GDM1 (cell line): Measurements from ENCODE around the gene JOSD1.

Experiments
- DNase-seq: peaks from one replicate; lab custom pipeline; 2025; lab: John Stamatoyannopoulos, UW

JOSD1 gene

DNA sequence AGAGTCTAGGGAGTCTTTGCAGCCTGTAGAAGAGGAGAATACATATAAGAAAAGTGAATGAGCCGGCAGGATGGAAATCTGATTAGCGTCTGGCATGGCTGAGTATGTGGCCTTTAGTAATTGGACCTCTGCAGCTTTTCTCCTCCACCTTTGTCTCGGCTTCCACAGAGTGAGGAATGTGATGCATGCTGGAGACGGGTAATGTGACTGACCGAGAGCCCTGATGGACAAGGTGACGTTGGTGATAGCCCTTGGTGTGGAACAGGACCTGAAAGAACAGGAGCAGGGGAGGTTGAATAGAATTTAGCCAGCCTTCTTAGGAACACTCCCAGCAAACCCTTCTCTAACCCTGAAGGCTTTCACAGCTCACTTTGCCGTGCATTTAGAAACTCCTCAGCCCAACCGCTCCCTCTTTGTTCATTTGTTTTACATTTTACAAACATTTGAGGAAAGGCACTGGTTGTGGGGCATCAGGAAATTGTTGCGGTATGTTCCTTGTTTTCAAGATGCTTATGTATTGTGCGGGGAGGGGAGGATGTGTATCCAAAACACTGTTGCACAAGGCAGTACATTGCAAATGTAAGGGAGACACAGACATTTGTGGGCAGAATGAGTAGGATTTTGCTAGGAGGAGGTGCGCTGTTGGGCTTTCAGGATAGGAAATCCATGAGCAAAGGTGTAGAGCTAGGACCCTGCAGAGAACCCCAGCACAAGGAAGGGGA, 11.9 kb upstream of the JOSD1 start:
- no peak for DNase-seq

DNA sequence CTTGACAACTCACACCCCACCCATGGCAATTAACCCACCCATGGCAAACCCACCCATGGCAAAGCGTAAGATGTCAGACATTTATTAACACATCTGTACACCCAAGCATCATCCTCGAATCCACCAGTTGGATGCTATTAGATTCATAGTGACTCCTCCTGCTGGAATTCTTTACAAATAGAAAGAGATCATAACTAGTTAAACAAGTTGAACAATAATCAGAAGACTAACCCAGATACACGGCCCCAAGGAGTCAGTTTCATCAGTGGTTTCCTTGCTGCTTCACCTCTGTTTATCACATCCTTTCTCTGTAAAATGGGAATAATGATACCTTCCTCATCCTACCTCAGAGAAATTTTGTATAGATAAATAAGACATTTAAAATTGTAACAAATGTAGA, 10.1 kb upstream of the JOSD1 start:
- DNase-seq, result no peak

DNA sequence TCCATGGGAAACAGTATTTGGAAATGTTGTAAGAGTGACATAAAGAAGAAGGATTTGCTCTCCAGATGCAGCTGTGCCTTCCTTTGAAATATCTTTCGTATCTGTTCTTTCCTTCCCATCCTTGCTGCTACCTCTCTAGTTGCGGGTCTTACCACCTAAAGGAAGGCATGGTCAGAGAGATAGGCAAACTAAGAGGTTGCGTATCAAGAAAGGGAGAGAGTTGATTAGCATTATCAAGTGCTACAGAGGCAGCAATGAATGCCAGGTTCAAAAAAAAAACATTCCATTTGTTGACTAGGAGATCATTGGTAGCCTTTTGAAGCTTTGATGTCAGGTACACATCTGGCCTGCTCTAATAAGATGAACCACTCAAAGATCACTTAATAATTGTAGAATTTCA, 9.6 kb upstream of the JOSD1 start:
- DNase-seq, result no peak

DNA sequence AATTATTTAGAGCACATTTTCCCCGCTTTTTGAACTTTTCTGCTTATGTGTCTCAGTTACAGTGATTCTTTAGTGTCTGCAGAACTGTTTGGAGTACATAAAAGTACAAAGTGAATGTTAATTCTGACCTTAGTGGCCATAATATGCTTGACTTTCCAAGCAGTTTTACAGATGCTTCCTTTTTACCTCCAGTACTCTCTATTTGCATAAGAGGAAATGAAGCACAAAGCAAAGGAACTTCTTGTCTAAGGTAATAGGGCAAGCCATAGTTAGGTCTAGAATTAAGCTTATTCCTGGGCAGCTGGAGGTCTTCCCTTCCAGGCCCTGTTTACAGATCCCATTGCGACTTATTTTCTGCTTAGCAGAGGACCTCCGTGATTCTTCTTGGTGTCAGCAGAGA, 8.6 kb upstream of the JOSD1 start:
- no peak for DNase-seq

DNA sequence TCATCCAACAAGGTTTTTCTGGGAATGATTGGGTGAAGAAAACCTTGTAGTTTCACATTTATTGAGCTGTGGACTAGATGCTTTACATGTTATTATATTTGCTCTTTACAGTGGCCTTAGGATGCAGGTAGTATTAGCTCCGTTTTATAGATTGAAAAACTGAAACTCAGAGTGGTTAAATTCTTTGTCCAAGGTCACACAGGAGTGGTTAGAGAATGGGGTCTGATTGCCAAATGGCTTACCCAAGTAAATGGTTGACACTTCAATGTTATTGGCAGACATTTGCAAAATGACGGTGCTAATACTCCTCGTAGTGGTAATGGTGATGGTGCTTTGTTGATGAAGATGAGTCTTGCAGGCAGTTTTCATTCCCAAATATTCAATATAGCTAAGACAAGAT, 7.2 kb upstream of the JOSD1 start:
- DNase-seq, result no peak

DNA sequence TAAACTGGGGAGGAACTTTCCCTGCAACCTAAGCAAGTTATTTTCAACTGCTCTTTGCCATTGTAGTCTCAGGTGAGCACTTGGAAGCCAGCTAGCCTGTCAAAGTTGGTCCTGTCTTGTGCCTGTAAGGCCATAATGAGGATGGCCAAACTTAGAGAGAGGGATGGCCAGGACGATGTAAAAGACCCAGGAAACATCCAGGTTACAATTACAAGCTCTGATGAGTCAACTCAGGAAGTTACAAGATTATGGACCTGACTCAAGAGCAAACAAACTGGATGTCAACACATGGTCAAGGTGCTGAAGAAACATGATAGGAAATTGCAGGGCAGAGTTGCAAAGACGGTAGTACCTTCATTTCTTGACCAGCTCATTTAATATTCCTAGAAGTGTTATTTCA, 6.6 kb upstream of the JOSD1 start:
- no peak for DNase-seq

DNA sequence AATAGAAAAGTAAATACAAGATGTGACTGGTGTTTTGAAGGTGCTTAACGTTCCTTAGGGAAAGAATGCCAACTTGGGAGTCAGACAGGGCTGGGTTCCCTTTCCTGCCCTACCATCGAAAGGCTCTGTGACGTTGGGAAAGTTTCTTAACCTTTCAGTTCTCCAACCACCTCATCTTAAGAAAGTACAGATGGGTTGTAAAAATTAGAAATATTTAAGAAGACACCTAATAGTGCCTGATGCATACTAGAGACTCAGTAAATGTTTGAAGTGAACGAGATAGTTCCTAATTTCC, 6.1 kb upstream of the JOSD1 start:
- no peak for DNase-seq

DNA sequence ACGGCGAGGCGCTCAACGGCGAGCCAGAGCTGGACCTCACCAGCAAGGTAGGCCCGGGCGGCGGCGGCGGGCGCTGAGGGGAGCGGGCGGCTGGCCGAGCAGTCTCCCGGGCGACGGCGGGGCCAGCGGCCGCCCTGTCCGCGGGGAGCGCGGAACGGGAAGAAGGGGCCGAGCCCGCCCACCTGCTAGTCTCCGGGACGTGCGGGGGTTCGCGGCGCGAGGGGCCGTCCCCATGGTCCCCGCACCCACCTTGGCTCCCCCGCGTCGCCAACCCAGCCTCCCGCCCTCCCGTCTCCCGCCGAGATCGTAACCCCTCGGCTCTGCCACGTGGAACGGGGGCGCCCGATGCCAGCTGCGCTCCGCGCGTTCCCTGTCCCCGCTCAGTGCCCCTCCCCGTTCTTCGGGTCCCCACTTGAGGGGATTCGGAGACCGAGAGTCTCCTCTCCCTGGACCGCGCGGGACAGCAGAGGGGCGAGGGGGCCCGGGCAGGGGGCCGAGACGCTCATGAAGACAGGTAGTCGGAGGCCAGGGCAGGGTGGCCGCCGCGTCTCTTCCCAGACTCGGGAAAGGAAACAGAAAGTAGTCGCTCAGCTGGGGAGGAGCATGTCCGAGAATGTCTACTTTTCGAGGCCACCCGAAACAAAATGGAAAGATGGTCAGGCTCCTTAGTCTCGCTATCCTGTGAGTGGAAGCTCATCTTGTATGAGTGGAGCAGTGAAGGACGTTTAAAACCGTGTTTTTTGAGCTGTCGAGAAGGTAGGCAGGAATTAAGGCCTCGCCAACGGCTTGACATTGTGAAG, 5.6 kb upstream of the JOSD1 start:
- no peak for DNase-seq

DNA sequence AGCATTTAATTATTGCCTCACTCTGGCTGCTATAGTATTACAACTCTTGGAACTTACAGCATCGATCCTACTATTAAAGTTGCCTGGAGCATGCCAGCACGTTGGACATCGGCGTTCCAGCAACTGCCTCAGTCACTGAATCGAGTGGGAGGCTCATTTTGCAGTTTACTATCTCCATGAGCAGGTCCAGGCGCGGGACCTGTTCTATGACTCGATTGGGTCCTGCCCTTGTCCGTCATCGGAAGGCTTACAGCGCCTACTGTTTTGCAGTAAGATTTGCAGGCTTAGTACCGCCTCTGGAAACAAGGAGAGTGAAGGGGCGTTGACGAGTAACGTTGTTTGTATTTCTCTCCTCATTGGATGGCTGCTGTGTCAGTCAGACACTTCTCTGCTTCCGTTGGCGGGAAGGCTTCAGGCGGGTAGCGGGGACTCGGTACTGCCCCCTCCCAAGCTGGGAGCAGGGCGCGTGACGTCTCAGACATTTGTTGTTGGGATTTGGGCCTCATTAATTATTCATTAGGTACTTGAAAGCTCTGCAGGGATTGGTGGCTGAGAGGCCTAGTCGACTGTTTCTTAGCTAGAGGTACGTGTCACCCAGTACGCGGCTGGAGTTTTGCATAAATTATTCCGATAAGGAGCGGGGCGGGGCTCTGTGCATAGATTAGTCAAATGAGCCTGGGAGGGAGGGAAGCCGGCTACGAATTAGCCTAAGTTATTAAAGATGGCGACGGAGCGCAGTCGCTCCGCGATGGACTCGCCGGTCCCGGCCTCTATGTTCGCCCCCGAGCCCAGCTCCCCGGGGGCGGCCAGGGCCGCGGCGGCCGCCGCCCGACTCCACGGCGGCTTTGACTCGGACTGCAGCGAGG, 4.7 kb upstream of the JOSD1 start, which contains the start of gene GTPBP1:
TSS of gene GTPBP1 (plus strand) at position 710 of the 866 bp plus-strand sequence. CDS start at position 722, 12 bp downstream.
- peak; percentile 99 for DNase-seq

DNA sequence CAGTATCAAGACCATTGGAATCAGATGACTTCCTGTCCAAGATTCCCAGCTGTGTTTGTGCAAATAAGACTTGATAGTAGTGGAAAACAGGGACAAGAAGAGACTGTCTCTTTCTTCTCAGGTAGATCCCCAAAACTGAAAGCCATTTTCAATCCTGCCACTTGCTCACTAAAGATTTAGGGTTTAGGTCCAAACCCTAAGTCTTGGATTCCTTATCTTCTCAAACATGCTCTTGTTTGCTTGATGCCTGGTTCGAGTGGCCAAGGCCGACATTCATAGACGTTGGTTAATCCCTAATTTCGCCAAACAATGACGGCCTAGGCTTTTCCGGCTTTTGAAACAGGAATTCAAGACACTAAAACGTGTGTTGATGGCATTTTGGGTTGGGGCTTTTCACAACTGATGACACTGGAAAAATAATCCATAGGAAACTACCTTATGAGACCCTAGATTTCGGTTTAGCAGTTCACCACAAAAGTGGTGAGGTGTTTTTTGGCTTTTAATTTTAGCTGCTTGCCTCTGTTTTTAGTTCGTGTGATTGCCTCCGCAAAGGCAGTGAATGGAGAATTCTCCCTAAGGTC, 4.0 kb upstream of the JOSD1 start:
- DNase-seq, result no peak

DNA sequence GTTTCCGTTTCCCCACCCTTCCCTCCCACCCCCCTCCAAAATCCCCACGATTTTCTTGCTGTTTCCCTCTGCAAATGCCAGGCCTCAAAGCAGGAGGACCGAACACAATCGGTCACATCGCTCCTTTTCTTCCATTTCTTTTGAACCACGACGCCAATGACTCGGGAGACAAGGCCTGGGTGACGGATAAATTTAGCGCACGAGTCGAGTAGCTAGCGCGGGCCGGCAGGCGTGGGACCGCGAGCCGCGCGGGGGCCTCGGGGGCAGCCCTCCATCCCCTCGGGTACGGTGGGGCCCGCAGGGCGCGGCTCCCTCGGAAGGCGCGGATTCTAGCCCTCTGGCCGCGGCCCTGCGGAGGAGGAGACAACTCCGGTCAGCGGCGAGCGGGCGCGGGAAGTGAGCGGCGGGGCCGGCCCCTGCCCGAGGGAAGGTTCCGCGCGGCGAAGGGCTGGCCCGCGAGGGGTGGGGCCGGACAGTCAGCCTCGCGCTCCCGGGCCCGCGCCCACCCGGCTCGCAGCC, 414 bp downstream of the JOSD1 start:
- DNase-seq, result peak; percentile 69

DNA sequence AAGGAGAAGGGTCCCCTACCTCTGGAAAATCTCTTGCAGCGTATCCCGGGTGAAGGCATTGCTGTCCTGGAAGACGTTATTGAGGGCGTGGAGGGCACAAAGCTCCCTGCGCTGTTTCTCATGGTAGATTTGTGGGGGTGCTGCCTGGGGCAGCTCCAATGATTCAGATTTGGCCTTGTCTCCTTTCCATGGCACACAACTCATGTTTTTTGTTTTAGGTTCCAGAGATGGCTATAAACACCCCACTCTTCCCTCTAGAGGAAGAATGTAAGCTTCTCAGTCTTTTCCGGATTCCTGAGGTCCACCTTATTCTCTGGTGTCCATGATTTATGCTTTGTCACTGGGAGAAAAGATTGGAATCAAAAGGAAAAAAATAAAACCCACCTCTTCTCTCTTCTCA, 959 bp downstream of the JOSD1 start:
- DNase-seq, result no peak

DNA sequence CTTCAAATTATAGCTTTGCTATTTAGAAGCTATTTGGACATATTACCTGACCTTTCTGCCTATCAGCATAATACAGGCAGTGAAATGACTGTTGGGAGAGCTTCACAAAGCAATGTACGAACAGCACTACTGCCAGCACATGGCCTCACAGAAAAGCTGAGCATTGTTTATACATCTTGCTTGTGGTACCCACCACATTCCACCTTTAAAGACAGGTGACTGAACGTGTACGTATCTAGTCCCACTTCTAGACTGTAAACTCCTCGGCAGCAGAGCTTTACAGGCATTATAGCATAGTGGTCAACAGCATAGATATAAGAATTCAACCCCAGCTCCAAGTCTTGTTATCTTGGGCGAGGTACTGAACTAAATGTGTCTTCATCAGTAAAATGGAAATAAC, 1.6 kb downstream of the JOSD1 start:
- no peak for DNase-seq

DNA sequence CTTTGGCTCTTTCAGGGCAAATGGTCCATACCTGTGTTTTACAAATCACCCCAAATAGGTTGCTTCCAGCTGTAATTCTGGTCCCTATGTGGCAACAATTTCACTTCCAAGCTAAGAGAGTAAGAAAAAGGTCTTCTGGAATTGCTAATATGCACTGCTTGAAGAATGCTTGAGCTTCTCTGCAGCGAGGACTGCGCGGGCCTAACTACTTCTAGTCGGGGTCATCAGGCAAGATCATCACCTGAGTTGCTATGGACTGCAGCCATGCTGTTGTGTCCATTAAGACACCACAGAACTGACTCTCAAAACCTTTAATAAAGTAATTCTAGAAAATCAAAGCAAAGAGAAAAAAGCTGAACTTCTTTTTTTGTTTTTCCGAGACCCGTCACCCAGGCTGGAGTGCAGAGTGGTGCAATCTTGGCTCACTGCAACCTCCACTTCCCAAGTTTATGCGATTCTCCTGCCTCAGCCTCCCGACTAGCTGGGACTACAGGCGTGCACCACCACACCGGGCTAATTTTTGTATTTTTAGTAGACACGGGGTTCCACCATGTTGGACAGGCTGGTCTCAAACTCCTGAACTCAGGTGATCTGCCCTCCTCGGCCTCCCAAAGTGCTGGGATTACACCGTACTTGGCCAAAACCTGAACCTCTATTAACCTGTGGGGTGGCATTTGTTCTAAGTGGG, 2.2 kb downstream of the JOSD1 start:
- DNase-seq, result no peak

DNA sequence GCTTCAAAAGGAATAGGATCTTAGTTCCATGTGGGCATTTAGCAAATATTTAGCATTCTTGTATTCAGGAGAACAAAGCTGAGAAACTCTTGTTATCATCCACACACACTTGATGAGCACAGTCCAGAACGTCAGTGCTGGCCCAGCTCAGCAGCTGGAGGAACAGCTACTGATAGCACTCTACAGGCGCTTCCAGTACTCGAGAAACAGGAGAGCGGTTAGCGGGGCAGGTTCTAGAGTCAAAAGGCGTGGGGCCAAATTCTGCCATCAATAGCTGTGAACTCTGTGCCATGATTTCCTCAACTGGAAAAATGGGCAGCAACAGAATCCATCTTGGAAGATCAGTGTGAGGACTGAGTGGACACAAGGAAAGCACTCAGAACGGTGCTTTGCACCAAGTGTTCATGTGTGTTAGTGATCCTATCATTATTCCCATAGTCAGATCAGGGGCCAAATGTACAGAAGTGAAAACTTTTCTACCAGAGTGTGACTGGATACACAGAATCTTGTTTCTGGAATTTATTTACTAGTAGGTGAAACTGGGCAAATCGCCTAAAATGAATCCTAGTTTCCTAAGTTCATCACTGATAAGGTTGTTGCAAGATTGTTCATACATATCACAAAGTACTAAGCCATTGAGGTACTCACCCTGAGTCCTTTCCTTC, 3.2 kb downstream of the JOSD1 start:
- DNase-seq, result no peak

DNA sequence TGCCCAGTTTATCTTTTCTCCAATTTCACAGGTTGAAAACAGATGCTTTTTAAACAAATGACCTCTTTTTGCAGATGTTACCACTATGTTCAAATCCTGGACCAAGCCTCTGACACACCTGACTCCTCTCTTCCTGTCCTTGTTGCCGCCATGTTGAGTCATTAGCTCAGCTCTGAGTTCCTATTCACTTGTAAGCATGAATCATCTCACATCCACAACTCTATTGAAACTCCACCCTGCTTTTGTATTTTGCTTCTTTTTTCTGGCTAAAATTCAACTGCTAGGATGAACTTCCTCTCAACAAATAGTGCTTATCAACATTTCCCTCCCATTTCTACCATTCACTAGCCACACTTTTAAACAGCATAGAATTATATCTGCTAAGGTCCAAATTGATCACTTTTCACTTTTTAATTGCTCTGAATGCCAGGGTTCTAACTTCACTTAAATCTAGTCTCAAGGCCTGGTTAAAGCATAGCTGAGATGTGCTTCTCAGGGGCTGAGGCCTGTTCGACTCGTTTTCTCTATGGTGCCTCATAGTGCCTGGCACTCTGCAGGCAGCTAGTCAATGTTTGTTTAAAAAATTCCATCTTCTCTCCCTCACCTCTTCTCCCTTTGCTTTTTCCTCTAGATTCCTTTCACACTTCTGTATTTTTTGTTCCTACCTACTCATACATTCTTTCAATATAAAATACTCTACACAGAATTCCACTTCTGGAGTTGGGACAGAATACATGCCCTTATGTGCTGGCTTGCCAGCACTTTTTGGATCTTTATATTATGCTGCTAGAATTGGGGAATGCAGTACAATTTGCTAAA, 3.9 kb downstream of the JOSD1 start:
- no peak for DNase-seq

DNA sequence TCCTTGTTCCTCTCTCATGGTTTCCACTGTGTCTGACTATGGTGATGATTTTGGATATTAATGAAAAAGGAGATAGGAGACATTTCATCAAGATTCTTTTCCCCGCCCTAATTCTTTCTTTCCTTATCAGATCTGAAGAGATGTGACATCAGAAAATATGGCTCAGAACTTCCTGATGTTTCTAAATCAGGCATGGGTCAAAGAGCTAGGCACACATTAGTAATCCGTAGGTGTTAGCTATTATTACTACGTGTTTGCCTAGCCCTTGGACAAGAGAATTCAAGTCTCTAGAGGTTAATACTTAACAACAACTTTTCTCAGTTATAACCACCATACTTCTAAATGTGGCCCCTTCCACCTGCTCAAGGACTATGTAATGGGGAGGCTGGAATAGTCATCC, 5.8 kb downstream of the JOSD1 start:
- DNase-seq, result no peak

DNA sequence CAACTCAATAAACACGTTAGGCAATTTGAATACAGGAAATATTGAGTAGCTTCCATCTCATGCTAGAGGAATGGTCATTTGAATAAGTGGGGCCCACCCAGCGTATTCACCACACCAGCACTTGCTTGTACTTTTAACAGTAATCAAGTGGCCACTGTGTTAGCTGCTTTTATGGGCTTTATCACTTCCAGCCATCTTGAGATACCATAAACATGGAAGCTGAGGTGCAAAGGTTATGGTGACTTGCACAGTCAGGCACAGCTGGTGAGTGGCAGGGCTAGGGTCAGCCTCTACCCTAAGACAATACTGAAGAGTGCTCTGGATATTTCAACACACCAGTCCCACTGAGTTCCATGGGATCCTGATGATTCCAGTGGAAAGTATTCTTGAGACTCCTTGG, 6.7 kb downstream of the JOSD1 start:
- no peak for DNase-seq

DNA sequence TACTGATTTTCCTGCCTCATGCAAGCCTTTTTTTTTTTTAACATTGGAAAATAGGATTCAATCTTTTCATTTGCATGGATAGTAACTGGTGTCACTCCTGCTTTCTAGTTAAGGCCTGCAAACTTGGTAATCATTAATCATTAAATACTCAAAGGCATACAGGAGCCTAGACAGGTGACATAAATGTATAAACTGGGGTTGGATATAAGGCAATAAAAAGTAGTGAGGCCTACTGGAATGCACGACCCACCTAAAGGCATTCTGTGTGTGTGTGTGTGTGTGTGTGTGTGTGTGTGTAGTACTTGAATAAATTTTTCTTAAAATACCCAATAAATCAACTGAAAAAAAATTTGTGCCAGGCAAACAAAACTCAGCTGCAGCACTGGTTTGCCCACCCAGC, 11.1 kb downstream of the JOSD1 start:
- no peak for DNase-seq

DNA sequence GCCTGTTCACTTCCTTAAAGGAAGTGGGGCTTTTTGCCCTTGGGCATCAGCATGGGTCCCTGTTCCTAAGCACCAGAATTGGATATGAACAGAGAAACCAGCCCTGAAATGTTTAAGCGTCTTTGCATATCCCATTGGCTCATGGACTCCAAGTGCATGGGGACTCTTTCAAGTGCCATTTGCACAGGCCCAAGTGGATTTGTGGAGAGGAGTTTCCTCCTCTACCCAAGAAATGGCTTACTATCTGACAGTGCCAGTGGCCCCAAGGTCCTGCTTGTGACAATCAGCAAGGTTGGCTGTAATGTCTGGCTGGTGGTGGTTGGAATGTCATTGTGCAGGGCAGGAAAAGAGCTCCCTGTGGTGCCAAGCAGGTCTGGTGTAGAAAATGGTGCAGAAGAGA, 15.0 kb downstream of the JOSD1 start:
- no peak for DNase-seq
